Activated CD4-positive, alpha-beta T cell treated with anti-CD3 and anti-CD28 coated beads, Interleukin-2, amount 50 U/mL, for 1 hour (primary cell): ENCODE data around the gene BRIP1.
"Not testable (repeated sequence)": the region's sequence is repeated elsewhere in the genome, so short reads cannot be mapped to it uniquely, and the experiment has no call there.

Source experiments
- DNase-seq: peaks from one replicate; pipeline ENCODE4 v3.0.0-alpha.2; 2020

The BRIP1 gene

DNA sequence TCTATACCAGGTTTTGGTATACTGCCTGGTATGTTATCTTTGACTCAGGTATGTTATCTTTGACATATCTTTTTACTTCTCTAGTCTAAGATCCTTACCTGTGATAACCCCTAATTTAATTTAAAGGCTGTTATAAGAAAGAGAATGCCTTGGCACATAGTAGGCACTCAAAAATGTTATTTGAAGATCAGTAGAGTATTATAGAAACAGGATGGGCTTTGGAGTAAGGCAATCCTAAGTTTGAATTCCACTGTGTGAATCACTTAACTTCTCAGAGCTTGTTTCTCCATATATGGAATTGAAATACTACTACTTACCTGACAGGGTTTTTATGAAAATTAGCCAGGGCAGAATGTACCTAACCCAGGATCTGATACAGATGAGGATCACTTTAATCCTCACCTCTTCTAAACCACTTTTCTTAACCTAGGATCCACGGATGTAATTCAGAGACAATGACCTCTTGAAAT lies 1.2 kb downstream of the BRIP1 start:
- no peak for DNase-seq

DNA sequence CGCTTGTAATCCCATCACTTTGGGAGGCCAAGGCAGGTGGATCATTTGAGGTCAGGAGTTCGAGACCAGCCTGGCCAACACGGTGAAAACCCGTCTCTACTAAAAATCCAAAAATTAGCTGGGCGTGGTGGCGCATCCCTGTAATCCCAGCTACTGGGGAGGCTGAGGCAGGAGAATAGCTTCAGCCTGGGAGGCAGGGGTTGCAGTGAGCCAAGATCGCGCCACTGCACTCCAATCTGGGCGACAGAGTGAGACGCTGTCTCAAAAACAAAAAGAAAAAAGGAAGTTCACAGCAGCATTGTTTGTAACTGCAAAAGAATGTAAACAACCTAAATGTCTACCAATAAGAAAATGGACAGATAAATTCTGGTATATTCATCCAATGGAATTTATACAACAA lies 2.9 kb downstream of the BRIP1 start:
- not testable (repeated sequence) for DNase-seq

DNA sequence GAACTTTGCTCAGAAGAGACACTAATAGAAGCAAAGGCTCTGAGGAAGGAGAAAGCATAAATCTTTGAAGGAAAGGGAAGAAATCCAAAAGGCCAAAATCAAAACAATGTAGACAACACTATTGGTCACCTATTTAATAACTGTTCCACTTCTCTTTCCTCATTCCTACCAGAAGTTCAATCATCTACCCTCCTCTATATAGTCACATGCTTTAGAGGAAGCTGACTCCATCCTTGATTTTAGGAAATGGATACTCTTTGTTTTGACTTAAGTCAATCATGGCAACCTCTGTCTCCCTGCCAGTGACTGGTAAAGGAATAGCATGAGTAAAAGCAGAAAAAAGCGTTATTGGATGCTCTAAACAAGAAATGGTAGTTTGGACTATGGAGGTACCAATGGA lies 7.3 kb downstream of the BRIP1 start:
- no peak for DNase-seq

DNA sequence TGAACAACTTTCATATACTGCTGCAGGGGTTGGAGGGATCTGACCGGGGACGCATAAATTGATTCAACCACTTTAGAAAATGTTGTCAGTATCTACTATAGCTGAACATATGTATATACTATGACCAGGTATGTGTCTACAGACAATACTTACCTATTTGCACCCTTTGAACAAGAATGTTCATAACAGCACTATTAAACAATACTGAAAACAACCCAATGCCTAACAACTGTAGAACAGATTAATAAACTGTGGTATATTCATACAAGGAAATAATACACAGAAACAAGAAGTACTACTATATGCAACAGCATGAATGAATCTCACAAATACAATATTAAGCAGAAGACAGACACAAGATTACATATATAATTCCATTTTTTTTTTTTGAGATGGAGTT lies 10.5 kb downstream of the BRIP1 start:
- DNase-seq = no peak

DNA sequence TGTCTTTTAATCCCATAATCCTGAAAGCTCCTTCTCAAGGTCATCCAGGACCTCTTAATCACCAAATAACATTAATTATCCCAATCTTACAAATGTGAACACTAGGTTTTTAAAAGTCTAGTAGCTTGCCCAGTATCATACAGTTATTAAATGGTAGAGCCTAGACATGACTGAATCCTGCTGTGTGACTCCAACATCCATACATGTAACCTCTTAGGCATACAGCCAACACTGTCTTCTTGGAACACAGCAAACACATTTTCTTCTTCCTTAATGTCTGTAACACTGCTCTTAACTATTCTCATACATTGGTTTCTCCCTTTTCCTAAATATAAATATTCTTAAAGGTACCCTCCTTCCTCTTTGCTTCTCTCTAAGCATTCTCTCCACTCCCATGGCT lies 13.7 kb downstream of the BRIP1 start:
- no peak for DNase-seq

DNA sequence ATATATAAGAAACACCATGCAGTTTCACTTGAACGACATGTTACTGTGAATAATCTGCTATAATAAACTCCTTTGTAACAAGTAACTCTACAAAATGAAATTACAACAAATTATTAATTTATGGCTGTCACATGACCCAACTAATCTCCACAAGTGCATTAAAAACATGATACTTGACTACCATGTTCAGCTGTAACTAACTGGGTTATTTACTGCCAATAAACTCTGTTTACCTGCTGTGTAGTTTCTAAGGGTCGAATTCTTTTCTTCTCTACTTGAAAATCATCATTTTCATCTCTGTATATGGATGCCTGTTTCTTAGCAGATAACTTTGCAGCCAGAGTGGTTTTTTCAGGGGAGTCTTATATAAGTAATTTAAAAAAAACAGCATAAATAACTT lies 14.4 kb downstream of the BRIP1 start:
- DNase-seq = no peak

DNA sequence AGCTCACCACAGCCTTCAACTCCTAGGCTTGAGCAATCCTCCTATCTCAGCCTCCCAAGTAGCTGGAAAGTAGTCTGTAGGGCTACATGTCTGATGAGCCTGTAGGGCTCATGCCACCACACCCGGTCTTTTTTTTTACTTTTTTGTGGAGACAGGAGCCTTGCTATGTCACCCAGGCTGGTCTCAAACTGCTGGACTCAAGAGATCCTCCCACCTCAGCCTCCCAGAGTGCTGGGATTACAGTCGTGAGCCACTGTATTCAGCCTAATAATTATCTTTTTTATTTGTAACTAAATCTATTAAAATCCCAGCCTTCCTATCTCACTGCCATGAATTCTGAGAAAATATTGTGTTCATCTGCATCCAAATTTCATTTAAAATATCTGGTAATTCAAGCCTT lies 15.1 kb downstream of the BRIP1 start:
- DNase-seq = no peak

DNA sequence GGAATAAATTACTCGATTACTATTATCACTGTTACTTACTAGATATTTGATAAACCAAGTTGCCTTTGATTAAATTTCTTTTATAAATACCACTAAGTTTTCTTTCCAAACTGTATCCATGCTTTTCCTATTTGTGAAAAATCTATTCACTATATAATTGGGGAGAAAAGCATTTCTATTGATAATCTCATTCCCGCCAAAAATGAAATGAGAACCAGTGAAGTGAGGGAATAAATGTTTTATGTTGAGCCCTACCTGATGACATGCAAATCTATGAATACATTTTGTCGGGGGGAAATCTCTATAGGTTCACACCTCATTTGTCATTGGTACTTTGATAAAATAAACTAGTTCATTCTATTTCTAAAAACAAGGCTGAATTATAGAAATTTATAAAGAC lies 15.7 kb downstream of the BRIP1 start:
- no peak for DNase-seq

DNA sequence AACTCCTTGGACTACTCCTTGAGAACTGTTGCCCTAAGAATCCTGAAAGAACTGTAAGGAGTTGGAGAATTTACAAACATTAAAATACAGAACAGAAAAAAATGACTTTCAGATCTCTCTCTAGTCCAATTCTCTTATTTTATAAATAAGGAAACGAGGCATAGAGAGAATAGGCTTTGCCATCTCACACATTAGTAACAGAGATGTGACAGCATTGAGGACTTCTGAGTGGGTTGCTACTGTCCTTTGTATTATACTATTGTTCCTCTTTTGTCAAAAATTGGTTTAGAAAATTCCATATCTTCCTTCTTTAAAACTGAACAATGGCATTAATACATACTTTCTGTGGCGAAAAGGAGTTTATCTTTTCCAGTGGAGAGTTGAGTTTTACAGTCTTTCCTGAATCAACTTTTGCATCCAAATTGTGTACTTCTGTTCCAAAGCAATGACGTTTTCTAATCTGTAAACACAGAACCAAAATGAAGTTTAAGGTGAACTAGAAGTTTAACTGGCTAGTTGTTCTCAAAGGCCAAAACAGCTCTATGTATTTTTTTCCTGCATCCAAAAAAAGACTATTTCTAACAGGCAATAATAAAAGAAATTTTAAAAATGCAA lies 16.5 kb downstream of the BRIP1 start:
- no peak for DNase-seq

DNA sequence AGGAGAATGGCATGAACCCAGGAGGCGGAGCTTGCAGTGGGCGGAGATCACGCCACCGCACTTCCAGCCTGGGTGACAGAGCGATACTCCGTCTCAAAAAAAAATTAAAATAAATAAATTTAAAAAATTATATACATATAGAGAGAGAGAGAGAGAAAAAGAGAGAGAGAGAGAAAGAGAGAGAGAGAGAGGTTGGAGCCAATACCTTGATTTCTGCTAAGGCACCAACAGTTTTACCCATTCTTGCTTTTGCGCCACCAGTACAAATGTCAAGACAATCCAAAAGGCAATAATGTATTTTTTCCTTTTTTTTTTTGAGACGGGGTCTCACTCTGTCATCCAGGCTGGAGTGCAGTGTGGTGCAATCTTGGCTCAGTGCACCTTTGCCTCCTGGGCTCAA lies 17.2 kb downstream of the BRIP1 start:
- DNase-seq = no peak

DNA sequence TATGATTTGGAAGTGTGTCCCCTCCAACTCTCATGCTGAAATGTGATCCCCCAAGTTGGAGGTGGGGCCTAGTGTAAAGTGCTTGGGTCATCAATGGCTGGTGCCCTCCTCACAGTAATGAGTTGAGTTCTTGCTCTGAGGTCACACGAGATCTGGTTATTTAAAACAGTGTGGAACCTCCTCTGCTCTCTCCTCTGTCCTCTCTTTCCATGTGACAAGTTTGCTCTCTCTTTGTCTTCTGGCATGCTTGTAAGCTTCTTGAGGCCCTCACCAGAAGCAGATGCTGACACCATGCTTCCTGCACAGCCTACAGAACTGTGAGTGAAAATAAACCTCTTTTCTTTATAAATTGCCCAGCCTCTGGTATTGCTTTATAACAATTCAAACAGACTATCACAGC lies 19.9 kb downstream of the BRIP1 start:
- no peak for DNase-seq

DNA sequence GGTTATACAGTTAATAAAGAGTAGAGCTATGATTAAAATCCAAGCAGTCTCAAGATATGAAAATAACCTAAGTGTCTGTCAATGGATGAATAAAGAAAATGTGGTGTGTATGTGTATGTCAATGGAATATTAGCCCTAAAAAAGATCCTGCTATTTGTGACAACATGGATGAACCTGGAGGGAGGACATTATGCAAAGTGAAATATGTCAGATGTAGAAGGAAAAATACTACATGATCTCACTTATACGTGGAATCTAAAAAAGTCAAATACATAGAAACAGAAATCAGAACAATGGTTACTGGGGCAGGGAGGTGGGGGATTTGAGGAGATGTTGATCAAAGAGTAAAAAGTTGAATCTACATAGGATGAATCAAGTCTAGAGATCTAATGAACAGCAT lies 20.4 kb downstream of the BRIP1 start:
- no peak for DNase-seq

DNA sequence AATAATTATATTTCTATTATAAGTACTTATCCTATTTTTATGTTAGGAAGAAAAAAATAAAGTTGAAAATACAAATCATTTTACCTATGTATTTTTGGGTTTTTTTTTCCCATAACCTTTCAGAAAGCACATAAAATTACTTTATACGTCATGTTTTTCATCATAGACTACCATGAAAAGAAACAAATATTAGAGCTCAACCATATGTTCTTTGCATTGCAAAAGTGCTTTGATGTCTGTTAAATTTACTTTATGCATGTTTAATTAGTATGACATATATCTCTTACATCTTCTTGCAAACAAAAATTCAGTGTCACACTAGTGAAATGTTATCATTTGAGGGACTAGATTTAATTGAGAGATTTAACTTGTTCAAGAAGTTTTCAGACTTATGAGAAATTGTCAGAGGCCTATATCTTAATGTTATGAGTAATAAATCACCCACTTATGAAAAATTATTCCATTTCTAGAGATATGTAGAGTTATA lies 24.0 kb downstream of the BRIP1 start:
- DNase-seq = no peak

DNA sequence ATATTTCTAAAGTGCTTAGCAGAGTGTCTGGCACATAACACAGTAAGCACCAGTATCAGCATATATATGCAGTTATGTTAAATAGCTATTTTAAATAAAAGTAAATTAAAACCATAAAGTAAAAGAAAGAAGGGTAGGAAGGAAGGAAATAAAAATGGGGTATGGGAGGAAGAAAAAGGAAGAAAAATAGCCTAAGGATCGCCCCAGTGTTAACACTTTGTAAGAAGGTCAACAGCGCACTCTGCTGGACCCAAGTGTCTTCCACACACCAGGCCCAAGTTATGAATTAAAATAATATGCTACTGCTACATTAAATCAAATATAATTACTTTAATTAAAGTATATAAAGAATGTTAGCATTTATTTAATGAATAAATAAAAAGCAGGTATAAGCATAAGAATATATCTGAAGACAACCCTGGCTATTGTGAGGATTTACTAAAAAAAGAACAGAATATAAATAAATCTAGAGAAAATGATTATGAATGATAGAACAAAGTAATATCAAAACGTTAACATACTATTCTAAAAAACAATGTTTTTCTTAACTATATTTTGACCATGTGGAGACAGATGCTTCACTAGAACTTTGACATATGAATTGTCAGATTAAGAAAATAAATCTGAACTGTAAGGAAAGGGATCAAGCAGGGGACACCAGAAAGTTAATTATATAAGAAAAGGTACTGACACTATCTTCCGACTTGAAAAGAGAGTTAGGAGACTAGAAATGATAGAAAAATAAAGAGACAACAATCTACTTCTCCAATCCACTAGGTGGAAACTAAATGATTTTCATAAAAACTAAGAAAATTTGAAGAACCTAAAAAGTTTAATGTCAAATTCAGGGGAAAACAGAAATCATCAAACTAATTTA lies 25.9 kb downstream of the BRIP1 start:
- DNase-seq = peak; percentile 41

DNA sequence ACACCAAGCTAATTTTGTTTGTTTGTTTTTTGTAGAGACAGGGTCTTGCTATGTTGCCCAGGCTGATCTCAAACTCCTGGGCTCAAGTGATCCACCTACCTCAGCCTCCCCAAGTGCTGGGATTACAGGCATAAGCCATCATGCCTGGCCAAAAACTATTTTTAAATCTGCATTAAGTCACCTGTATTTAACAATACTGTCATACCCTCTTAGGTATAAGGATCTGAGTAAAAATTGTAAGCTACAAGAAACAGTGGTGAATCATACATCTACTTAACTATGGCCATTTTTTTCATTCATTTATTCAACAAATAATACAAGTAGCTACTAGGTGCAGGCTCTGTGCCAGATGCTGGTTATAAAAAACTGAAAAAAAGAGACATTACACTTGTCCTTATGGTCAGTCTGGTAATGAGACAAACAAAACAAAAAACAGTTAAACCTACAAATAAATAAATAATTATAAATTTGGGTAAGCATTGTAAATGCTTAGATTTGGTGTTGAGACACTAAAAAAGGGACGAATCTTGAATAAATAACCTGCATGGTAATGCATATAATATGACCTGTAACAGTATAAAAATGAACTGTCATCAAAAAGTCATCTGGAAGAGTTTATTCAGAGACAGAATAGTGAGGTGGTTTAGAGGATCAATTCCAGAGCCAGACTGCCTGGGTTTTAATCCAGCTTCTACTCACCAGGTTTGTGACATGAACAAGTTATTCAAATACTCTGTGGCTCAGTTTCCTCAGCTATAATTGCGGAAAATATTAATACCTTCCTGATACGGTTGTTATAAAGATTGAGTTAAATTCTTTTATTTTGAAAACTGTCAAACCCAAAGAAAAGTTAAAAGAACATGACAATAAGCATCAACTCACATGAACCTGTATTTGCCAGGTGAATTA lies 26.8 kb downstream of the BRIP1 start:
- DNase-seq = no peak

DNA sequence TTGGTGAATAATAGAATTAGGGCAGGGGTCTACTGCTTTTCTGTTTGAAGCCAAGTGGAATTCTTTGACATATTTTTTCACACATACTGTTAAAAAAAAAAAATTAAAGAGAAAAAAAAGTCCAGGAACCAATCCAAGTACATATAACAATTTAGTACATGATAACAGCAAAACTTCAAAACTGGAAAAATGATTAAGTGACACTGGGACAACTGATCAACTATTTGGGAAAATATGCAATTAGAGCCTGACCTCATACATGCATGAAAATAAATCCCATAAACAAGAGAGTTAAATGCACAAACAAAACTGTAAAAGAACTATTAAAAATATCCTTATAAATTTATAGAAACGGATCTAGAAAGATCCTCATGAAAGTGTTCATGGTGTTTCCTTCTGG lies 27.7 kb downstream of the BRIP1 start:
- no peak for DNase-seq

DNA sequence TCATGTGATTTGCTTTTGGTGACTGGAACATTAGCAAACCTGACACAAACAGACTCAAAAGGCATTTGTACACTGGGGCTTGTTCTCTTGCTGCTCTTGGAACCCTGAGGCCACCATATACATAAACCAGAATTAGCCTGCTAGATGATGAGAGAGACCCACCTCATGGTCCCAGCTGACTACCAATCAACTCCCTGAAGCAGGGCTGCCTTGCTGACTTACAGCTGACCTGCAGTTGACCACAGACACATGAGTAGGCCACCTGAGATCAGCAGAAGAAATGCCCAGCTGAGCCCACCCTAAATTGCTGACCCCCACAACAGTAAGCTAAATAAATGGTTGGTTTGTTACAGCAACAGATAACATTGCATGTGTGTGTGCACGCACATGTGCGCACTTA lies 28.7 kb downstream of the BRIP1 start:
- DNase-seq = no peak

DNA sequence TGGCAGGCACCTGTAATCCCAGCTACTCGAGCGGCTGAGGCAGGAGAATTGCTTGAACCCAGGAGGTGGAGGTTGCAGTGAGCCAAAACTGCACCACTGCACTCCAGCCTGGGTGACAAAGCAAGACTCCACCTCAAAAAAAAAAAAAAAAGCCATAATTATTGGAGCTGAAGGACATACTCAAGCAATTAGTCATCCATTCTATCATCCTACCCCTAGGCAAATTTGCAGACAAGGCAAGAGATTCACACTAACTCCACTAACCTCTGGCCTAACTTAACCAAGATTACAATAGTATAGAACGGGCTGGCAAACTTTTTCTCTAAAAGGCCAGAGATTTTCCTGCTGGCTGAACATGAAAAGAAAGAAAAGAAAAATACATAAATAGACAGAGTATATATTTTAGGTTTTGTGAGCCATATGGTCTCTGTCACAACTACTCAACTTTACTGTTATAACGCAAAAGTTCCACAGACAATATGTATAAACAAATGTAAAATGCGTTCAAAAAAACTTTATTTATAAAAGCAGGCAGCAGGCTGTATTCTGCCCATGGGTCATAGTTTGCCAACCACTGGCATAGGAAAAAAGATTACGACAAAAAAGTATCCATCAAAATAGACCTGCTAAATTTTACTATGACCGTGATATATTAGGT lies 29.7 kb downstream of the BRIP1 start:
- no peak for DNase-seq

DNA sequence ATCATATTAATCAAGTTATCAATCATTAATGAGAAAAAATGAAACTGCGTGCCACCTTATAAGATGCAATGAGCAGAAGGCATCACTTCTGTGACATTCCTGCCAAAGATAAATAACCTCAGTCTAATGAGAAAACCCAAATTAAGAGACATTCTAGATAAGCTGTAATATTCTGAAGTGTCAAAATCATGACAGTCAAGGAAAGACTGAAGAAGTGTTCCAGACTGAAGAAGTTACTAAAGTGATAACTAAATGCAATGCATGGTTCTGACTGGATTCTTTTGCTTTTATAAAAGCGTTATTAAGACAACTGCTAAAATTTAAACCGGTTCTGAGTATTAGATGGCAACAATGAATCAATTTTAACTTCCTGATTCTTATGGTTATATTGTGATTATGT lies 30.9 kb downstream of the BRIP1 start:
- no peak for DNase-seq

DNA sequence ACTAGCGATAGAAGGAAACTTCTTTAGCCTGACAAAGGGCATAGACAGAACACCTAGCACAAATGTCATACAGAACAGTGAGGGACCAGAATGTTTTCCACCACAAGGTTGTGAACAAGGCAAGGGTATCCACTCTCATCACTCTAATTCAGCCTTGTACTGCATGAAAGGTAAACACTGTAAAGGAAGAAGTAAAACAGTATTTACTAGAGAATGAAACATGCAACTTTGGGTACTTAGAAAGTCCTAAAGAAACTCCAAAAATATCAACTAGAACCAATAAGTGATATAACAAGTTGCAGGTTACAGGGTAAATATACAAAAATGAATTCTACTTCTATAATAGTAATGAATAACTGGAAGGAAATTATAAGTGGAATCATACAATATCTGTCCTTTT lies 32.2 kb downstream of the BRIP1 start:
- no peak for DNase-seq

DNA sequence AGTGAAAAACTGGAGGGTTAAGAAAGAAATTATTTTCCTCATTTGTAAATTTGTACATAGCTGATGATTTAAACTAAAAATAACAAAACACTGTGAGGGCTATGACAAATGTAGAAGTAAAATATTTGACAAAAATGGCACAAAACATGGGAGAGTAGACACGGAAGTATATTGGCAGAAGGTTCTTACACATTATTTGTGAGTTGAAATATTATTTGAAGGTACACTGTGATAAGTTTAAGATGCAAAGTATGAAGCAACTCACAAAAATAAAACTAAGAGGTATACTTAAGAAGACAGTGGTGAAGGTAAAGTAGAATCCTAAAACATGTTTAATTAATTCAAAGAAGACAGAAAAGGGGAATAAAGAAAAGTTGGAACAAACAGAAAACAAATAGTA lies 34.6 kb downstream of the BRIP1 start:
- no peak for DNase-seq

DNA sequence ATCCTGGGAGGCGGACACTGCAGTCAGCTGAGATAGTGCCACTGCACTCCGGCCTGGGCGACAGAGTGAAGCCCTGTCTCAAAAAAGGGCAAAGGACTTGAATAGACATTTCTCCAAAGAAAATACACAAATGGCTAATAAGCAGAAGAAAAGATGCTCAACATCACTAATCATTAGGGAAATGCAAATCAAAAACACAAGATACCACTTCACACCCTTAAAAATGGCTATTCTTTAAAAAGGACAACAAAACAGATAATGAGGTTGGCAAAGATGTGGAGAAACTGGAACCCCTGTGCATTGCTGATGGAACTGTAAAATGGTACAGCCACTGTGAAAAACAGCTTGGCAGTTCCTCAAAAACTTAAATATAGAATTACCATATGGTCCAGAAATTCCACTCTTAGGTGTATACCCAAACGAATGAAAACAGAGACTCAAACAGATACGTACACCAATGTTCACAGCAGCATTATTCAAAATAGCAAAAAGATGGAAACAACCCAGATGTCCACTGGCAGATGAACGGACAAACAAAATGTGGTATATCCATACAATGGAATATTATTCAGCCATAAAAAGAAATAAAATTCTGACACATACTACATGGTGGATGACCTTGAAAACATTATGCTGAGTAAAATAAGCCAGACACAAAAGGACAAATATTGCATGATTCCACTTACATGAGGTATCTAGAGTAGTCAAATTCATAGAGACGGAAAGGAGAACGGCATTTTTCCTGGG lies 35.5 kb downstream of the BRIP1 start:
- no peak for DNase-seq
